COLO668 (cell line): ENCODE measurements around the gene DHX16.
"Not testable (repeated sequence)": the region's sequence is repeated elsewhere in the genome, so short reads cannot be mapped to it uniquely, and the experiment has no call there.

Experiments
- DNase-seq: peaks from one replicate; lab custom pipeline; 2025; ENCODE audit not compliant: unreplicated experiment; lab: John Stamatoyannopoulos, UW

The DHX16 gene

GRCh38 chr6:30672445-30673253 lies at the start of gene DHX16:
DHX16 (minus strand) TSS chr6:30673006; CDS start chr6:30672841, 165 bp downstream.
- DNase-seq = peak; percentile 89

- not testable (repeated sequence) for DNase-seq
These were observed 49.1 kb upstream of the DHX16 start for GRCh38 chr6:30722025-30722279.

GRCh38 chr6:30721198-30722024 lies 48.6 kb upstream of the DHX16 start:
- DNase-seq = peak; percentile 91

GRCh38 chr6:30720738-30721197 lies 48.0 kb upstream of the DHX16 start:
- DNase-seq = peak; percentile 77

DNA sequence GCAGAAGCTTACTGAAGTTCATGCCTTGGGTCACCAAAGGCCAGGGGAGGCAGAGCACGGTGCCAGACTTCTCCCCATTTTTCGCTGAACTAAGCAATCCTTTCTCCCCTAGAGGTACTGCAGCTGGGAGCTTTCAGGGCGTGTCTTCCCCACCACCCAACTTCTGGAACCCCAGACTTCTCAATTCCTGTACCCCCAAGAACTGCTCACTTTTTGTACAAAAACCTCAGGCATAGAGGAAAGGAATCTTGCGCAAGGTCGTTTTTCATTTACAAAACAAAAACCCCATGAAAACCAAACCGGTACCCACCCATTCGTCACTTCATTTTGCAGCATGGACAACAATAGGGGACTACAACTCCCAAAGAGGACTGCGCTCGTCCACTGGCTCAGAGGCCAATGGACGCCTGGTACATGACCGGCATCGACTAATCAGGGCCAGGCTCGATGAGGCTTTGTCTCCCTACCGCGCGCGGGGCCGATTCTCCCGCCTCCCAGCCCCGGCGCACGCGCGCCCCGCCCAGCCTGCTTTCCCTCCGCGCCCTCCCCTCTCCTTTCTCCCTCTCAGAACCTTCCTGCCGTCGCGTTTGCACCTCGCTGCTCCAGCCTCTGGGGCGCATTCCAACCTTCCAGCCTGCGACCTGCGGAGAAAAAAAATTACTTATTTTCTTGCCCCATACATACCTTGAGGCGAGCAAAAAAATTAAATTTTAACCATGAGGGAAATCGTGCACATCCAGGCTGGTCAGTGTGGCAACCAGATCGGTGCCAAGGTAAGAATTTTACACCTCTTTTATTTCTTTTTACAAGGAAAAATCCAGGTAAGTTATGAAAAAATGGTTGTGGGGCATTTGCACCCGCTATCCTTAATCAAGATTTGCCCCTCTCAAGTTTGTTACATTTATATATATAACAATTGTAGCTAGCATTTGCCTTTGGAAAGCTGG lies 47.3 kb upstream of the DHX16 start, which contains the start of gene TUBB:
TSS of gene TUBB (plus strand) at position 562 of the 947 bp plus-strand sequence. CDS start at position 717, 155 bp downstream.
- peak; percentile 94 for DNase-seq

- peak; percentile 8 for DNase-seq
These were observed 46.5 kb upstream of the DHX16 start for GRCh38 chr6:30719356-30719755.

DNA sequence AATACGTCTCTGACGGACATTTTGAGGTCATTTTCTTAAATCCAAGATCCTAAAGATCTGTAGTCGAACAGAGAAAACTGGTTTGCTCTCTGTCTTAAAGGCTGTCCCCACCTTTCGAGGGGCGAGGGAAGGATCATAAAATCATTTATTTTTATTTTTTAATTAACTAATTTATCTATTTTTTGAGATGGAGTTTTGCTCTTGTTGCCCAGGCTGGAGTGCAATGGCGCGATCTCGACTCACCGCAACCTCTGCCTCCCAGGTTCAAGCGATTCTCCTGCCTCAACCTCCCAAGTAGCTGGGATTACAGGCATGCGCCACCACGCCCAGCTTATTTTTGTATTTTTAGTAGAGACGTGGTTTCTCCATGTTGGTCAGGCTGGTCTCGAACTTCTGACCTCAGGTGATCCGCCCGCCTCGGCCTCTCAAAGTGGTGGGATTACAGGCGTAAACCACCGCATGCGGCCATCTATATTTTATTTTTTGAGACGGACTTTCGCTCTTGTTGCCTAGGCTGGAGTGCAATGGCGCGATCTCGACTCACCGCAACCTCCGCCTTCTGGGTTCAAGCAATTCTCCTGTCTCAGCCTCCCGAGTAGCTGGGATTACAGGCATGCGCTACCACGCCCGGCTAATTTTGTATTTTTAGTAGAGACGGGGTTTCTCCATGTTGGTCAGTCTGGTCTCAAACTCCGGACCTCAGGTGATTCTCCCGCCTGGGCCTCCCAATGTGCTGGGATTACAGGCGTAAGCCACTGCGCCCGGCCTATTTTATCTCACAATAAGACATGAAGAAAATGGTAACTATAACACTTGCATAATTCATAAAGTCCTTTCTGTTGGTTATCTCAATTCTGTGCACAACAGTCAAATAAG lies 45.3 kb upstream of the DHX16 start:
- DNase-seq = not testable (repeated sequence)

DNA sequence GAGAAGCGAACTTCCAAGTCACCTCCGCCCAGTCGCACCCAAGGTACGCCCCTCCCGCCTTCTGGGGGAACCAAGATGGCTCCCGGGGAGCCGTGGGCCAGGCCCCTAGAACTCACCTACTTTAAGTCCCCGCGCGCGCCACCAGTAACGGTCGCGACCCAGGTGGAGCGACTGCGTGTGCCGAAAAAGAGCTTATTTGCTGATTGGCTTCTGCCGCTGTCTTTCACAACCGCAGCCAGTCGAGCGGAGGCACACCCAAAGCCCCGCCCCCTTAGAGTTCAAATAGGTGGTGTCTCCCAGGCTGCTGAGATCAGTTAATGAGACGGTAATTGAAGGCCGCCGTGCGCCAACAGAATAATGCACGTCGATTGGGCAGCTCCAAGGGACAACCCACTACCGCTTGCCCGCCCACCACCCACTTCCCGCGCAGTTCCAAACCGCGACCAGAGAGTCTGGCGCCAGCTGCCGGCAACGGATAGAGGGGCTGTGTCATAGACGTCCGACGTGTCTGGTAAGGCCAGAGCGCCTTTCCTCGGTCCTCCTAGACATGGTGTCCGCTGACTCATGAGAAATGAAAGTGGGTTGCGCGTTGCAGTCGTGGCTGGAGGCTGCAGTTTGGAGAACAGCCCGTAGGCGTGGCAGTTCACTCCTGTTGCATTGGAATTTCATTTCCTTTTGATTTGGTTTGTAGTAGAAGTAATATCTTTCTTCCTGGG lies 44.5 kb upstream of the DHX16 start, which contains the start of gene MDC1:
TSS of gene MDC1 (minus strand) at position 153 of the 716 bp plus-strand sequence. CDS start 2,106 bp downstream, outside the sequence.
- peak; percentile 96 for DNase-seq

GRCh38 chr6:30716879-30717128 lies 44.0 kb upstream of the DHX16 start:
- DNase-seq = no peak

DNA sequence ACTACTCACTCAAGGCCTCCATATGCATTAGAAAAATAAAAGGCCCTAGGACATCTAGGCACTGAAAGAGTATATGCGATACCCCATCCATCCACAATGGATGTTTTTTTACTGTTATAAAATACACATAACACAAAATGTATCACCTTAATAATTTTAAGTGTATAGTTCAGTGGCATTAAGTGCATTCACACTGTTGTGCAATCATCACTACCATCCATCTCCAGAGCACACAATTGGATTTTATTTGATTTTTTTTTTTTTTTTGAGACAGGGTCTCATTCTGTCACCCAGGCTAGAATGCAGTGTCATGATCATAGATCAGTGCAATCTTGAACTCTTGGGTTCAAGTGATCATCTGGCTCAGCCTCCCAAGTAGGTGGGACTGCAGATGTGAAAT lies 41.5 kb upstream of the DHX16 start:
- no peak for DNase-seq

DNA sequence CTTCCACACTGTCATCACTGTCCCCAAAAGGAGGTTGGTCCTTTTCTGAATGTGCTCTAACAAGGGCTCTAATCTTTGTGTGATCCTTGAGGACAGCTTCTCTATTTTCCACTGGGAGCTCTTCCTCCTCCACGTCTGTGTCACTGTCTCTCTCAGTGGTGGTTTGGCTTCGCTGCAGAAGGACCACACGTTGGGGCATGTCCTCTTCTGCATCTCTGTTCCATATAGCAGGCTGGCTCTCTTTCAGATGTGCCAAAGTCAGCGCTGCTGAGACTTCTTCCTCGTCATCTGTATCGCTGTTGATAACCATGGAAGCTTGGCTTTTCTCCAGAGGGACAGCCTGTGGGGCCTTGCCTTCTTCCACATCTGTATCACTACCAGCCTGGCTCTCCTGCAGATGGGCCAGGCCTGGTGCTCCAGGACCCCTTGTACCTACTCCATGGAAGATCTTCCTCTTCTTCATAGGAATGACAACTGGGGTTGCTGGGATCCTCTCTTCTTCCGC lies 39.7 kb upstream of the DHX16 start:
- DNase-seq = no peak

DNA sequence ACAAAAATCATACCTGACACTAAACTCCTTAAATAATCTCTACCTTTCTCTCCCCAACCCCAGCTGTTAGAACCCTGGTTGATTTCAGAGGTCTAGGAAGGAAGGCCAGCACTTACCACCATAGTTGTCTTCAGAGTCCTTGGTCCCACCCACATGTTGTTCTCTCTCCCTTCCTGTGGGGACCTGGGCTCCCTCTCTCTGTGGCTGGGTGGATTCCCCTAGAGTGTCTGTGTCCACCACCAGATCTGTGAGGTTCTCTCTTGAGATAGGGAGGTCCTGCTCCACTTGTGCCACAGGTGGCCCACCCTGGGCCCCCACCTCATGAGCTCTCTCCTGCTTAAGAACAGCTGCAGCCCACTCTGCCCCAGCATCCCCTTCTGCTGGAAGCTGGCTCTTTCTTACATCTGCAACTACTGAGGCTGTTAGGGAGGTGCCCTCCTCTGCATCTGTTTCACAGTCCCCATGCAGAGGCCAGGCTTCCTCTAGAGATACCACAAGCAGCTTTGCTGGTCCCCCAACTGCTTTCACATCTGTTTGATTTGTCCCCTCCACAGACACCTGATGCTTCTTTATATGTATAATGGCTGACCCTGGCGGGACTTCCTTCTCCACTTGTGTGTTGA lies 39.1 kb upstream of the DHX16 start:
- DNase-seq = peak; percentile 8

DNA sequence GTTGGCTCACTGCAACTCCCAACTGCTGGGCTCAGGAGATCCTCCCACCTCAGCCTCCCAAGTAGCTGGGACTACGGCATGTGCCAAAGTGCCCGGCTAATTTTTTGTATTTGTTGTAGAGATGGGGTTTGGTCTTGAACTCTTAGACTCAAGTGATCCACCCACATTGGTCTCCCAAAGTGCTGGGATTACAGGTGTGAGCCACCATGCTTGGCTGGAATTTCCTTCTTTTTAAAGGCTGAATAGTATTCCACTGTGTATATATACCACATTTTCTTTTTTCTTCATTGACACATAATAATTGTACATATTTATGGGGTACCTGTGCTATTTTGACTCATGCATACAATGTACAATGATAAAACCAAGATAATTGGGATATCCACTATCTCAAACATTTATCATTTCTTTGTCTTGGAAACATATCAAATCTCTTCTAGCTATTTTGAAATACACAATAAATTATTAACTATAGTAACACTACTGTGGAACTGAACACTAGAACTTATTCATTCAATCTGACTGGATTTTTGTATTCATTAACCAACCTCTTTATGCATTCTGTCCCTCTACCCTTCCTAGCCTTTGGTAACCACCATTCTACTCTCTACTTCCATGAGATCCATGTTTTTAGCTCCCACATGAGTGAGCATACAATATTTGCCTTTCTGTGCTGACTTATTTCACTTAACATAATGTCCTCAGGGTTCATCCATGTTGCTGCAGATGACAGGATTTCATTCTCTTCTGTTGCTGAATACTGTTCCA lies 36.5 kb upstream of the DHX16 start:
- DNase-seq = no peak

DNA sequence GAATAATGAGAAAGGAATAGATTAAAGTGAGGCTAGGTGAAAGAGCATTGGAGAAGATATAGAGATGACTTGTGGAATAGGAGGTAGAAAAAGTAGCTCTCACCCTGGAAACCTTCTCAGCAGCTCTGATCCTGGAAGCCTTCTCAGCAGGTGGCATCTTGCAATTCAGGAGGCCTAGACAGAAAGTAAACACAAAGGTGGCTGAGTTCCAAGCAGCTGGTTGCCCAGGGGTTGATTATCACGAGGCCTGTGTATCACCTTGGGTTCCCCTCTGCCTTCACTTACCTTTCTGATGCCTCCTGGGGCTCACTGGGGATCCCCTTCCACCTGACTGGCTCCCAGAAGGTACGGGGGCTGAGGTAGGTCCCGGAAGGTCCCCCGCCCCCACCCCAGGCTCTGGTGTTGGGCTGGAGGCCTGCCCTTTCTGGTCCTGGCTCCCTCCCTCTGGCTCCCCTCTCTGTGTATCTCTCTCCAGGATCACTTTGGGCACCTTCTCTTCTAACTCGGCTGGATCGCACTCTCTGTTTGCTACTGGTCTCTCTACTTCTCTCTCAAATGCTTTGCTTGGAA lies 34.6 kb upstream of the DHX16 start:
- DNase-seq = peak; percentile 71

GRCh38 chr6:30705620-30706019 lies 32.8 kb upstream of the DHX16 start:
- no peak for DNase-seq

- DNase-seq = no peak
These were observed 31.0 kb upstream of the DHX16 start for GRCh38 chr6:30703821-30704220.

DNA sequence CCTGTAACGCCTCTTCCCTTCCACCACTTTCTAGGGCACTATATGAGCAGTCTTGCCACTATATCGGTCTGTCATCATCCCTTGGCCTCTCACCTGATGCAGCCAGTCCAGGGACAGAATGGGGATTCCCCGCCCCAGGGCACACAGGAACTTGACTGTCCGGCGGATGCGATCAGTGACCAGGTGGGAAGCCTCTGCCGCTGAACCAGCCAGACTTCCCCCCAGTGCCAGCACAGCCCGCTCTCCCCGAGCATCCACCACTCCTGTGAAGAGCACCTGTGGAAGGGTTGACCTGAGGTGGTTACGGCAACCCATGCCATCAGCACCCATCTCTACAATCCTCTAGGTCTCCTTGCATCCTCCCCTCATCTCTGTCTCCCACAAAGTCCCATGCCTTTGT lies 30.2 kb upstream of the DHX16 start:
- DNase-seq = no peak

- DNase-seq = no peak
These were observed 27.5 kb upstream of the DHX16 start for GRCh38 chr6:30700340-30700739.
